ENCODE results near the gene ZNF300. TPM values are rescaled to one million over a fixed set of nuclear protein-coding genes. Genes with fewer than 3 reads are reported as not detected.

ZNF300 gene
- total RNA-seq: 1 to 10 TPM; 4.6 to 8.8 (median 8.2) TPM

- TF ChIP-seq CTCF (IDR thresholded peaks at IDR 0.05) (no peak), POLR2AphosphoS5 (IDR thresholded peaks at IDR 0.05) (peak; percentile 66 to 73 (median 69))
- Histone ChIP-seq H3K27ac (peak within 1 kb of the TSS; percentile 66), H3K4me1 (no peaks in the 10 kb centered on the region), H3K36me3 (no peaks in the 10 kb centered on the region), H3K9me3 (peaks cover 8 to 80% of the 10 kb centered on the region in 2 donors), H3K27me3 (no peaks in the 10 kb centered on the region), H3K4me3 (peak within 1 kb of the TSS; percentile 46 to 71 (median 54))
- intact Hi-C loops (cut with DNase I; ENCODE audit: low total_unique reads): no loop called here
- DNase-seq (ENCODE audit: low spot score in 2 of 2): peak; percentile 68 to 81
Observed at GRCh38 chr5:150904479-150905311, at the start of gene ZNF300. Gene ZNF300, minus strand, starts transcription at chr5:150904980. Its CDS starts 1,825 bp downstream, at chr5:150903155.

- Histone ChIP-seq H3K4me3 (no peak overlapping the region), H3K36me3 (no peaks in the 10 kb centered on the region), H3K9me3 (peaks cover 35 to 96% of the 10 kb centered on the region in 2 donors), H3K4me1 (no peaks in the 10 kb centered on the region), H3K27me3 (no peaks in the 10 kb centered on the region), H3K27ac (no peak overlapping the region)
- DNase-seq (ENCODE audit: low spot score in 2 of 2): no peak
- TF ChIP-seq POLR2A (IDR thresholded peaks at IDR 0.05): no peak
- no peak for TF ChIP-seq CTCF (IDR thresholded peaks at IDR 0.05)
- no peak for TF ChIP-seq POLR2AphosphoS5 (IDR thresholded peaks at IDR 0.05)
- intact Hi-C loops (cut with DNase I; ENCODE audit: low total_unique reads): no loop called here
Observed at GRCh38 chr5:150948539-150948938, 43.8 kb upstream of the ZNF300 start.

GRCh38 chr5:150946351-150946905, 41.6 kb upstream of the ZNF300 start:
- intact Hi-C loops (cut with DNase I; ENCODE audit: low total_unique reads): no loop called here
- H3K9me3 ChIP-seq: peaks cover 34 to 98% of the 10 kb centered on the region in 2 donors

GRCh38 chr5:150945947-150946346, 41.2 kb upstream of the ZNF300 start:
- Histone ChIP-seq H3K27me3 (no peaks in the 10 kb centered on the region), H3K4me1 (no peaks in the 10 kb centered on the region), H3K9me3 (peaks cover 36 to 98% of the 10 kb centered on the region in 2 donors), H3K27ac (peak overlapping the region; percentile 85 to 89), H3K4me3 (peak overlapping the region; percentile 54 to 76 (median 62)), H3K36me3 (peaks cover 6% of the 10 kb centered on the region)
- TF ChIP-seq CTCF (IDR thresholded peaks at IDR 0.05): no peak
- no peak for TF ChIP-seq POLR2AphosphoS5 (IDR thresholded peaks at IDR 0.05)
- TF ChIP-seq POLR2A (IDR thresholded peaks at IDR 0.05): no peak
- DNase-seq (ENCODE audit: low spot score in 2 of 2): no peak
- intact Hi-C loops (cut with DNase I; ENCODE audit: low total_unique reads): no loop called here

More at GRCh38 chr5:150946351-150946905, 41.6 kb upstream of the ZNF300 start:
- H3K27me3 ChIP-seq: no peaks in the 10 kb centered on the region
- H3K4me3 ChIP-seq: peak overlapping the region; percentile 54 to 76 (median 62)
- DNase-seq (ENCODE audit: low spot score in 2 of 2): peak; percentile 74 to 75
- no peaks in the 10 kb centered on the region for H3K4me1 ChIP-seq
- H3K27ac ChIP-seq: peak overlapping the region; percentile 85 to 89
- peaks cover 1% of the 10 kb centered on the region for H3K36me3 ChIP-seq
- no peak for TF ChIP-seq POLR2A (IDR thresholded peaks at IDR 0.05)
- no peak for TF ChIP-seq CTCF (IDR thresholded peaks at IDR 0.05)
- peak; percentile 43 to 80 (median 73) for TF ChIP-seq POLR2AphosphoS5 (IDR thresholded peaks at IDR 0.05)

GRCh38 chr5:150945486-150945885, 40.7 kb upstream of the ZNF300 start:
- Histone ChIP-seq H3K27me3 (no peaks in the 10 kb centered on the region), H3K9me3 (peaks cover 39 to 98% of the 10 kb centered on the region in 2 donors), H3K36me3 (peaks cover 11% of the 10 kb centered on the region), H3K4me1 (no peaks in the 10 kb centered on the region), H3K4me3 (peak overlapping the region; percentile 54 to 76 (median 62)), H3K27ac (peak overlapping the region; percentile 85 to 89)
- TF ChIP-seq POLR2A (IDR thresholded peaks at IDR 0.05) (no peak), CTCF (IDR thresholded peaks at IDR 0.05) (no peak), POLR2AphosphoS5 (IDR thresholded peaks at IDR 0.05) (no peak)
- no peak for DNase-seq (ENCODE audit: low spot score in 2 of 2)
- intact Hi-C loops (cut with DNase I; ENCODE audit: low total_unique reads): no loop called here
